HEK293 (cell line): ENCODE data around the gene UPB1.

Source experiments
- CTCF ChIP-seq: fragments of 450-650 bp; formaldehyde crosslinking; IDR thresholded peaks from 2 replicates; pipeline ENCODE4 v1.5.1; 2016; ENCODE audit warnings: missing biosample characterization, missing genetic modification characterization
- GLI4 ChIP-seq: fragments of 450-650 bp; formaldehyde crosslinking; IDR thresholded peaks from 2 replicates; pipeline ENCODE4 v1.5.1; 2016; ENCODE audit warnings: missing biosample characterization, missing genetic modification characterization
- KLF1 ChIP-seq: fragments of 450-650 bp; formaldehyde crosslinking; IDR thresholded peaks from 2 replicates; pipeline ENCODE4 v1.5.1; 2016; ENCODE audit warnings: missing biosample characterization, missing genetic modification characterization
- ZBTB20 ChIP-seq: fragments of 450-650 bp; formaldehyde crosslinking; IDR thresholded peaks from 2 replicates; pipeline ENCODE4 v1.5.1; 2016; ENCODE audit warnings: missing biosample characterization, missing genetic modification characterization
- ZFP3 ChIP-seq: fragments of 450-650 bp; formaldehyde crosslinking; IDR thresholded peaks from 2 replicates; pipeline ENCODE4 v1.5.1; 2016; ENCODE audit warnings: low read depth, missing biosample characterization, missing genetic modification characterization

GRCh38 chr22:24553597-24554312, 58.6 kb downstream of the UPB1 start:
- TF ChIP-seq CTCF (tag by site-specific recombination) (no peak), KLF1 (tag by site-specific recombination) (no peak), ZFP3 (tag by site-specific recombination) (no peak), ZBTB20 (tag by site-specific recombination) (no peak), GLI4 (tag by site-specific recombination) (no peak)
